ENCODE measurements around the gene TOX2. TPM values are rescaled to one million over a fixed set of nuclear protein-coding genes. Genes with fewer than 3 reads are reported as not detected.

TOX2 gene
- total RNA-seq, 1 donor from 2014 or later = 5.0 TPM

- TF ChIP-seq CTCF (IDR thresholded peaks at IDR 0.05; ENCODE audit: unreplicated experiment) = no peak
- DNase-seq (ENCODE audit: low spot score) = no peak
- Mint-ChIP-seq H3K36me3 (ENCODE audit: low read depth, unreplicated experiment) (no peaks in the 10 kb centered on the region), H3K27ac (ENCODE audit: unreplicated experiment) (no peak overlapping the region), H3K9me3 (ENCODE audit: unreplicated experiment) (no peaks in the 10 kb centered on the region), H3K4me3 (ENCODE audit: unreplicated experiment) (no peak overlapping the region), H3K27me3 (ENCODE audit: unreplicated experiment) (peaks cover 6% of the 10 kb centered on the region), H3K4me1 (ENCODE audit: unreplicated experiment) (peaks cover 6% of the 10 kb centered on the region)
Observed at GRCh38 chr20:44021186-44021585, 106.5 kb downstream of the TOX2 start.

- DNase-seq (ENCODE audit: low spot score) = no peak
- TF ChIP-seq CTCF (IDR thresholded peaks at IDR 0.05; ENCODE audit: unreplicated experiment) = no peak
- H3K4me1 Mint-ChIP-seq (ENCODE audit: unreplicated experiment) = peaks cover 6% of the 10 kb centered on the region
- no peak overlapping the region for H3K27ac Mint-ChIP-seq (ENCODE audit: unreplicated experiment)
- no peaks in the 10 kb centered on the region for H3K9me3 Mint-ChIP-seq (ENCODE audit: unreplicated experiment)
- no peak overlapping the region for H3K4me3 Mint-ChIP-seq (ENCODE audit: unreplicated experiment)
- no peaks in the 10 kb centered on the region for H3K36me3 Mint-ChIP-seq (ENCODE audit: low read depth, unreplicated experiment)
- H3K27me3 Mint-ChIP-seq (ENCODE audit: unreplicated experiment) = peaks cover 6% of the 10 kb centered on the region
Observed at GRCh38 chr20:44021900-44022299, 107.2 kb downstream of the TOX2 start.

- peaks cover 6% of the 10 kb centered on the region for H3K4me1 Mint-ChIP-seq (ENCODE audit: unreplicated experiment)
- H3K36me3 Mint-ChIP-seq (ENCODE audit: low read depth, unreplicated experiment) = no peaks in the 10 kb centered on the region
- H3K27ac Mint-ChIP-seq (ENCODE audit: unreplicated experiment) = no peak overlapping the region
- no peak for TF ChIP-seq CTCF (IDR thresholded peaks at IDR 0.05; ENCODE audit: unreplicated experiment)
- peaks cover 6% of the 10 kb centered on the region for H3K27me3 Mint-ChIP-seq (ENCODE audit: unreplicated experiment)
- H3K4me3 Mint-ChIP-seq (ENCODE audit: unreplicated experiment) = no peak overlapping the region
- H3K9me3 Mint-ChIP-seq (ENCODE audit: unreplicated experiment) = no peaks in the 10 kb centered on the region
- DNase-seq (ENCODE audit: low spot score) = no peak
Observed at GRCh38 chr20:44022464-44022863, 107.8 kb downstream of the TOX2 start.

GRCh38 chr20:44023515-44024371, 109.1 kb downstream of the TOX2 start:
- Mint-ChIP-seq H3K9me3 (ENCODE audit: unreplicated experiment) (no peaks in the 10 kb centered on the region), H3K27ac (ENCODE audit: unreplicated experiment) (no peak overlapping the region), H3K27me3 (ENCODE audit: unreplicated experiment) (peaks cover 7% of the 10 kb centered on the region), H3K4me3 (ENCODE audit: unreplicated experiment) (no peak overlapping the region), H3K36me3 (ENCODE audit: low read depth, unreplicated experiment) (no peaks in the 10 kb centered on the region), H3K4me1 (ENCODE audit: unreplicated experiment) (peaks cover 6% of the 10 kb centered on the region)
- no peak for TF ChIP-seq CTCF (IDR thresholded peaks at IDR 0.05; ENCODE audit: unreplicated experiment)
- no peak for DNase-seq (ENCODE audit: low spot score)

- H3K27me3 Mint-ChIP-seq (ENCODE audit: unreplicated experiment) = peaks cover 8% of the 10 kb centered on the region
- no peak overlapping the region for H3K27ac Mint-ChIP-seq (ENCODE audit: unreplicated experiment)
- no peak overlapping the region for H3K4me3 Mint-ChIP-seq (ENCODE audit: unreplicated experiment)
- H3K9me3 Mint-ChIP-seq (ENCODE audit: unreplicated experiment) = no peaks in the 10 kb centered on the region
- H3K4me1 Mint-ChIP-seq (ENCODE audit: unreplicated experiment) = peaks cover 2% of the 10 kb centered on the region
- TF ChIP-seq CTCF (IDR thresholded peaks at IDR 0.05; ENCODE audit: unreplicated experiment) = no peak
- no peak for DNase-seq (ENCODE audit: low spot score)
- no peaks in the 10 kb centered on the region for H3K36me3 Mint-ChIP-seq (ENCODE audit: low read depth, unreplicated experiment)
Observed at GRCh38 chr20:44024820-44025580, 110.3 kb downstream of the TOX2 start.

Measured in endothelial cell (in vitro differentiated cells).